ENCODE results near the gene ATP11B.

GRCh38 chr3:182800508-182800907 is 7.2 kb downstream of the ATP11B start:
- TF ChIP-seq EZH2 (IDR thresholded peaks at IDR 0.05) (no peak), CTCF (IDR thresholded peaks at IDR 0.05) (no peak), EZH2phosphoT487 (IDR thresholded peaks at IDR 0.05) (no peak)
